Dermis microvascular lymphatic vessel endothelial cell (primary cell): Measurements from ENCODE around the gene ADSS1. TPM values are rescaled to one million over a fixed set of nuclear protein-coding genes. Genes with fewer than 3 reads are reported as not detected.

Experiments used
- DNase-seq, 2 donors: peaks; one replicate each; pipeline versions ENCODE4 v3.0.0 to v3.0.0-alpha.2; 2010; ENCODE audit warnings: low read depth in 2 of 2
- total RNA-seq: library from RNA; depleted of rRNA; stranded (reverse); fragments of >200 nt; gene quantifications from 2 replicates; pipeline ENCODE4 v1.2.1, GENCODE V29; 2014

The ADSS1 gene
- total RNA-seq, 1 donor from 2014 or later = 0.77 TPM

DNA sequence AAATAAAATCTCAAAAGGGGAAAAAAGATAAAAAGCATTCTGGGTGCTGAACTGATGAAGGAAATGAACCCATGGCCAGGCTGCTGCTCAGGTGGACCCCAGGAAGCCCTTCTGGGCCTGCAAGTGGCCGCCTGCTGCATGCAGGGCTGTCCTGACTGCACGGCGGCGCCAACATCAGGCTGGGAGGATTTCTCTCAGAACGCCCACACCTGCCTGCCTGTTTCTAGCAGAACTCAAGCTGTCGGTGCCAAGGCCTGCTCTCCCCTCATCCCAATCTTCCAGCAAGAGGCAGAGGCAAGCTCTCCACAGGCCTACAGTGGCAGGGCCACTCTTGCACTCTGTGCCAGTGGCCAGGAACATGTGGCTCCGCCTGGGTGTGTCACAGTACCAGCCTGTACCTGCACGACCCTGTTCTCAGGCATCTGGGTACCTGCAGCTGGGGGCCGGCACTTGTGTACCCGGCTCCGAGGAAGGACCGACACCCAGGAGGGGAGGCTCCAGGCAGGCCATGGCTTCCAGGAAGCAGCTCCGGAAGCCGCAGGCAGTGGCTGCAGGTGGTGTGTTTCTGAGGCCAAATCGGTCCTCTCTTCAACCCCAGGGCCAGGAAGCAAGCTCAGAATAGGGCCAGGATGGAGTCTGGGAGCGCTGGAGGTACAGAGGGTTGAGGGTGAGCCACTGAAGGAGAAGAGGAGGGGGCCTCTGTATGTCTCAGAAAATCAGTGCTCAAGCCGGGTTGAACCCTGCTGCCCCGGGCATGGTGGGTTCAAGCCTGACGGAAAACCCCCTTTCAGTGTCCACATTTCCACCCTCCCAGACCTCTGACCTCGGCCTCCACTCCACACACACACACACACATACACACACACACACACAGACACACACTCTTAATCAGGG, 37.2 kb upstream of the ADSS1 start:
- no peak for DNase-seq

GRCh38 chr14:104687601-104688504, 36.2 kb upstream of the ADSS1 start:
- no peak for DNase-seq

GRCh38 chr14:104688505-104689108, 35.4 kb upstream of the ADSS1 start:
- DNase-seq = no peak

DNA sequence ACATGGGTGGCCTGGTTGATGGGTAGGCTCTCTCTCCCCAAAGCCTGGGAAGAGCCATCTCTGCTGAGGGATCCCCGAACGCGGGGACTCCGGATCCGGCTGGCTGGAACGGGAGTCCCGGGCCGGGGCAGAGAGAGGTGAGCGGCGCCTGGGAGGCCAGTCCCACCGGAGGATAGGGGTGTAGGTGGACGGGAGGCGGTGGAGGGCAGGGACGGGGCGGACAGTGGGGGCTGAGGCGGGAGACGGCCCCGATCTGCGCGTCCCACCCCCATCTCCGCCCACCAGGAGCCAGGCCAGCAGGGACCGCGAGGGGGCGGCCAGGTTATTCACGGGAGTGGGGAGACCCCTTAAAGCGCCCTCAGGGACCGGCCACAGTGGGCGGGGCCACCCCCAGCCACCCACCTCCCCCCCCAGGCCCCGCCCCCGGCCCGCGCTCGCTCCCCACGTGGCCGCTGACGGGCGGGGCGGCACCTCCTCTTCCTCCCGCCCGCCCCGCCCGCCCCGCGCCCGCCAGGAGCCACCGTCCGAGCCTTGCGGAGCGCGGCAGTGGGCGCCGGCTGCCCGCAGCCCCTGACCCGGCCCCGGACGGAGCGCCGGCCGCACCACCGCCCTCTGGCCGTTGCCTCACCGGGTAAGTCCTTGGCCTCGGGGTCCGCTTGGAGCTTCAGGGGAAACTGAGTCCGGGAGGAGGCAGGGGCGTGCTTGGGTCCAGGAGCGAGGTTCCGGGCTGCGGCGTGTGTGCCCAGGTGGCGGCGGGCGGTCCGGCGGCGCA, 34.7 kb upstream of the ADSS1 start, which contains the start of gene INF2:
Gene INF2, plus strand, starts transcription at position 510 of the 772 bp plus-strand sequence. CDS start 11,748 bp downstream, outside the sequence.
- DNase-seq = peak in 1 of 2 donors; percentile 69

- peak in 1 of 2 donors; percentile 35 for DNase-seq
Observed at GRCh38 chr14:104689881-104690711, 33.9 kb upstream of the ADSS1 start.

- no peak for DNase-seq
Observed at GRCh38 chr14:104690861-104691455, 33.1 kb upstream of the ADSS1 start.

GRCh38 chr14:104691546-104692260, 32.3 kb upstream of the ADSS1 start:
- DNase-seq = no peak

DNA sequence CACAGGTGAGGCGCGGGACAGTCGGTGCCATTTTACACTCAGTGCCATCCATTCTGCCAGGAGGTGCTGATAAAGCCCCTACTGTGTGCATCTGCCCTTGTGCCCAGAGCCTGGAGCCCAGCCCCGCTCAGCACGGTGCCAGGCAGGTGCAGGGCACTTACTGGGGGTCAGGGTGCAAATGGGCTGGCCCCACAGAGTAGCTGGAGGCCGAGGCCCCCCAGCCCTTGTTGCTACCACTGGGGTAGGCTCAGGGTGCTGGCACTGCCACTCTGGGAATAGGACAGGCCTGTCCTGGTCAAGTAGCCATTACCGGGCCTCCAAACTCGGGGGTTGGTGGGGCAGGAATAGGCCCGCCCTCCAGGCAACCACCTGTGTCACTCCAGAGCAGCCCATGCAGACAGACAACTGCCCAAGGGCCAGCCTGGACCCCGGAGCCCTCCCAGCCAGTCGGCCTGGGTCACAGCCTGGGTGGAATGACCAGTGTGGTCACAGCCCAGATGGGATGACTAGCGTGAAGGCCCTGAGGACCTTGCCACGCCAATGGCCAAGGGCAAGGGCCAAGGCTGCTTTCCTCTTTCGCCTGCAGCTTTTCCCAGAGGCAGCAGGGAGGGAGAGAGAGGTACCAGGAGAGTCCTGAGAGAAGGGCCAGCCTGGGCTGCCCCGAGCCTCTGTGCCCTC, 31.6 kb upstream of the ADSS1 start:
- no peak for DNase-seq

GRCh38 chr14:104692939-104693315, 31.1 kb upstream of the ADSS1 start:
- DNase-seq = no peak

DNA sequence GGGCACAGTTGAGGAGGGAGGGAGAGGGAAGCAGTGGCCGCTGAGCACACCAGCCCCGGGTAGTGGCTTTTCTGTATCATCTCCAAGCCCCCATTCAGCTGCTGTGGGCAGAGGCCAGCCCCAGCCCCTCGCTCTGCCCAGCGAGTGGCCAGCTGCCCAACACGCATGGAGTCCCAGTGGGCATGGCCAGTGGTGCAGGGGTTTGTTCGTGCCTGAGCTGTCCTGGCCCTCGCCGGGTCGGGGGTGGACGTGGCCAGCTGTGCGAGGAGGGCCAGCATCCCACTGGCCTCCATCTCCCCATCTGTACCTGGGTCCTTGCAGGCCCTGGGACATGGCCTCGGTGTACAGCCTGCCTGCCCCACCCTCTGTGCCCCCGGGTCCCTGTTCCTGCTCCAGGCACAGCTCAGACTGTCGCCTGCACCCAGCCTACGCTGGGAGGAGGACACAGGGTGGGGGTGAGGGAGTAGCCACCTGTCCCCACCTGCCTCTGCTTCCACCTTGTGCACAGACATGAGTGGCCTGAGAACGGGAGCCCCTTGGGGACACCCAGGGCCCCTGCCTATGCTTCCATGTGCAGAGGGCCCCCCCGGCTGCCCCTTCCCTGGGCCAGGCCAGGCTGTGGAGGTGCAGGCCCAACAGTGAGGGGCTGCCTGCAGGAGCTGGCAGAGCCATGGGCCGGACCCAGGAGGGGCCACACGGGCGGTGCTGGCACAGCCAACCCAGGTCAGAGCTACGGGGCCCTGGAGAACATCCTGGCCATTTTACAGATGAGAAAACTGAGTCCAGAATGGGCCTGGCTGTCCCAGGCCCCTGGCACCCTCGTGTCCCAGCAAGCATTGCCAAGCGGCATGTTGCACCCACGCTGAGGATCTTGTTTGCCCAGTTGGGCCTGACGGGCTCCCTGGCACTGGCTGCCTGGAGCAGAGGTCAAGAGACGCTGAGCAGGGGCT, 30.3 kb upstream of the ADSS1 start:
- no peak for DNase-seq

GRCh38 chr14:104694475-104694950, 29.5 kb upstream of the ADSS1 start:
- DNase-seq = peak in 1 of 2 donors; percentile 46

DNA sequence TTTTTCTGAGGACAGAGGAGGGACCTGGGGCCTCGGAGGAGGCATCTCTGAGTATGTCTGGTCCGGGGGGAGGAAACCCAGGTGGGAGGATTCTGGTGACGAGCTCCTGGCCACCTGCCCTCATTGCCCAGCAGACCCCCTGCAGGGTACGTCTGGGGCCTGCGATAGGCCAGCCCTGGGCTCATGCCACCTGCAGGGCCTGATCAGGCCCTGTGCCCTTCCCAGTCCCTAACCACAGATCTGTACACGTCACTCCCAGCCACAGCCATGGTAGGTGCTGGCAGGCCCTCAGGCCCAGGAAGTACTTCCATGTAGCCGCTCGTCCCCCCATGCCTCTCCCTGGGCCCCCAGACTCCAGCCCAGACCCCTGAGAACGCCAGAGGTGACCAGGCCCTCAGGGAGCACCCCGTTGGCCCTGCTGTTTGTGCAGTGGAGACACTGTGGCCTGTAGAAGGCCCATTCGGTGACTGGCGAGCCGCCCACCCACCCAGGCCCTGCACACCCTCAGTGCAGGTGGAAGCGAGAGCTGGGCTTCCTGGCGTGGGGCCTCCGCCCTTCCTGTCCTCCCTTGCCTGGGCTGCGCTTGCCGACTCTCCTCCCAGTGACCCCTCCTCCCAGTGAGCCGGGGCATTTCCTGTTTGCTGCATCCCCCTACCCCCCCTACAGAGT, 28.9 kb upstream of the ADSS1 start:
- DNase-seq = peak; percentile 38 to 56

- DNase-seq = no peak
Observed at GRCh38 chr14:104695660-104696000, 28.4 kb upstream of the ADSS1 start.

DNA sequence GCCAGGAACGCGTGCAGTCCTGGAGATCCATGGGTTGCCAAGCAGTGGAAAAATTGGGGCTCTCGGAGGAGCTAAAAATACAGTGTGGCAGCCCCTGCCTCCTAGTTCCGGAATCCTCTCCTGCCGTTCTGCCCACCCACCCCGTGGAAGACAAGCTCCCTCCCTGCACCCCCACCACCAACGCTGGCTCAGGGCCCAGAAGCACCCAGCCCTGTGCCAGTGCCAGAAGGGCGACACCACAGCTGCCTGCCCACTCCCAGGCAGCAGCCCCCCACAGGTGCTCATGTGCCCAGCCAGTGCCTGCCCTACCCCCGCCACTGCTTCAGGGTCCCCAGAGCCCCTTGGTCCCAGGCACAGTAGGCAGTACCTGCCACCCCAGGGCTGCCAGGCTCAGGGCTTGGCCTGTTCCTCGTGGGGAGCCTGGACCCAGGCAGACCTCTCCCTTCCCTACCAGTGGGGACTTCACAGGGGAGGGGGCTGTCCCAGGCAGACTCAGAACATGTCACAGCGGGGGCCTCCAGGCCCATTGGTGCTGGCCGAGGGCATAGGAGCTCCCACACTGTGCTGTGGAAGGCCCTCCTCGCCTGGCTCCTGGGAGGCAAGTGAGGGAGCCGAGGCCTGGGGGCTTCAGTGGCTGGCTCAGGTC, 27.2 kb upstream of the ADSS1 start:
- DNase-seq = no peak

- no peak for DNase-seq
Observed at GRCh38 chr14:104697317-104697703, 26.7 kb upstream of the ADSS1 start.

DNA sequence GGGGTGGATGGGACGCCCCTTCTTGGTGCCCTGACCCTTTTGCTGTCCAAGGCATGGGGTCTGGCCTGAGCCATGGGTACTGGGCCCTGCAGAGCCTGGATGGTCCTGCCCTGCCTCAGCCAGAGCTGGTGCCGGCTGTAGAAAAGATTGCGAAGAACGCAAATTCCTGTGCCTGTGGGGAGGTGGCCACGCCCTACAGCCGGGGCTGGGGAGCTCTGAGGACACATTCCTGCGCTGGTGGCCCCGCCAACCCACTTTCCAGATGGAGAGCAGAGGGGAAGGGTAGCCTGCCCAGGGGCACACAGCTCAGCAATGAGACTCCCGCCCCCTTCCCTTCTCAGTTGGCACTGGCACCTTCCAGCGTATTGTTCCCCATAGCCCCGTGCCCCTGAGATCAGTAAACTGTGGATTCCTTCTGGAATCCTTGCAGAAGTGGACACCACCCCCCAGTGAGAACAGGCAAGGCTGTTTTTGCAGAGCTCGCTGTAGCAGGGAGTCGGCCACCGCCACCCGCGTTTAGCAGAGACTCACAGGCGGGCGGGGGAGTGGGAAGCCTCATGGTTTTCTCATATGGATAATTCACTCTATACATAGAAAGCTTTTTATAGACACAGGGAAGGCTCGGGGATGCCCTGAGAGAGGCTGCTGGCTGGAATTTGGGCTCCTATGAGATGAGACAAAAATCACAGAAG, 26.0 kb upstream of the ADSS1 start:
- DNase-seq = no peak
